HL-60 (cell line): ENCODE results near the gene ATP1A4.

Source experiments
- DNase-seq, 2 experiments: peaks; one replicate each; pipeline ENCODE4 v3.0.0-alpha.2; 2010 to 2020; ENCODE audit warnings: low read depth in 1 of 2, low spot score in 1 of 2
- H3K27ac ChIP-seq: fragments of 250-450 bp; sonication (Bioruptor Pico); replicated peaks from 2 replicates; pipeline ENCODE4 v1.5.1; 2020; ENCODE audit warnings: mild to moderate bottlenecking, moderate library complexity
- H3K27me3 ChIP-seq: fragments of 250-450 bp; sonication (Bioruptor Pico); 2 replicates; pipeline ENCODE4 v1.5.1; 2021; ENCODE audit warnings: mild to moderate bottlenecking, moderate library complexity; ENCODE audit not compliant: insufficient read depth, poor library complexity, severe bottlenecking
- H3K4me3 ChIP-seq: replicated peaks from 2 replicates; pipeline ENCODE4 v1.5.1; 2011; ENCODE audit warnings: mild to moderate bottlenecking, control low read depth, low read length; ENCODE audit not compliant: insufficient read depth
- GABPA ChIP-seq: IDR thresholded peaks from 2 replicates; pipeline ENCODE4 v1.6.1; 2012; ENCODE audit warnings: low read depth
- POLR2AphosphoS5 ChIP-seq: IDR thresholded peaks from 2 replicates; pipeline ENCODE4 v1.6.1; 2012; ENCODE audit warnings: low read depth
- SPI1 ChIP-seq: IDR thresholded peaks from 2 replicates; pipeline ENCODE4 v1.6.1; 2012; ENCODE audit warnings: low read depth, mild to moderate bottlenecking, borderline replicate concordance
- TF ChIP-seq, protein P1 (sequence below): IDR thresholded peaks from 2 replicates; pipeline ENCODE4 v1.6.1; 2012; ENCODE audit warnings: low read depth; ENCODE audit not compliant: insufficient replicate concordance
- TF ChIP-seq, protein P2 (sequence below): IDR thresholded peaks from one replicate; pipeline ENCODE4 v1.5.1; 2011; ENCODE audit warnings: low read length, control low read depth, inconsistent platforms; ENCODE audit not compliant: insufficient read depth

Gene ATP1A4

DNA sequence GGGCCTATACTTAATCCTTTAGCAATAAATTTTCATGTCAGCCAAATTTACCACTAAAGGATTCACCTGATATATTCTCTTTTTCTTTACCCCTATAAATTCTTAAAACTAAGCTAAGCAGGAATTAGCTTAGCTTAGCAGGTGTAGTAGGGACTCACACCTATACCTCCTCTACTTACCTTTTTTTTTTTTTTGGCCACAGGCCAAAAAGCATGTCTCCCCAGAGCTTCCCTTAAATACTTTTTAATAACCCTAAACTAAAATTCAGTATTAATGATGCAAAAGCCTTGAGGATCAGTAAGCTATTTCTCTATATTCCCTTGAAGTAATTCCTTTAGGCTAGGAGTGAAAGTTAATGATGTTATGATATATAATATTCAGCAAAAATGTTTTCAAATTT, 77.0 kb downstream of the ATP1A4 start:
- no peak for DNase-seq
- Histone ChIP-seq H3K4me3 (no peak overlapping the region), H3K27me3 (no peaks in the 10 kb centered on the region), H3K27ac (no peak overlapping the region)
- TF ChIP-seq SPI1 (no peak), POLR2AphosphoS5 (no peak)

DNA sequence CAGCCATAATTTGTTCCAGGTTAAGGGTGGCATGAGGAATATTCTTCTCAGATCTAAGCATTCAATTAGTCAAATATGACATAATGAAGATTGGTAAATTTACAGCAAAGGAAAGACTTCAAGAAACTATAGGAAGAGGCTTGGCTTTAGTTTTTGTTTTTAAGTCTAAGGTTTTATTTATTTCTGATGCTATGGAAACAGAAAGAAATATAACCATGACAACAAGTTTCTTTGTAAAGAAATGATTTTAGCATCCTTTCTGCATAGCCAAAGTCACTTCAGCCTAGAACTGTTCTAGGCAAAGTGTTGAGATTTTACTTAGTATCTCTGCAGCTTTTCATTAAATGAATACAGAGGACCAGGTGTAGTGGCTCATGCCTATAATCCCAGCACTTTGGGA, 81.5 kb downstream of the ATP1A4 start:
- Histone ChIP-seq H3K27me3 (no peaks in the 10 kb centered on the region), H3K27ac (no peak overlapping the region), H3K4me3 (no peak overlapping the region)
- TF ChIP-seq GABPA = no peak
- TF ChIP-seq, protein P1, sequence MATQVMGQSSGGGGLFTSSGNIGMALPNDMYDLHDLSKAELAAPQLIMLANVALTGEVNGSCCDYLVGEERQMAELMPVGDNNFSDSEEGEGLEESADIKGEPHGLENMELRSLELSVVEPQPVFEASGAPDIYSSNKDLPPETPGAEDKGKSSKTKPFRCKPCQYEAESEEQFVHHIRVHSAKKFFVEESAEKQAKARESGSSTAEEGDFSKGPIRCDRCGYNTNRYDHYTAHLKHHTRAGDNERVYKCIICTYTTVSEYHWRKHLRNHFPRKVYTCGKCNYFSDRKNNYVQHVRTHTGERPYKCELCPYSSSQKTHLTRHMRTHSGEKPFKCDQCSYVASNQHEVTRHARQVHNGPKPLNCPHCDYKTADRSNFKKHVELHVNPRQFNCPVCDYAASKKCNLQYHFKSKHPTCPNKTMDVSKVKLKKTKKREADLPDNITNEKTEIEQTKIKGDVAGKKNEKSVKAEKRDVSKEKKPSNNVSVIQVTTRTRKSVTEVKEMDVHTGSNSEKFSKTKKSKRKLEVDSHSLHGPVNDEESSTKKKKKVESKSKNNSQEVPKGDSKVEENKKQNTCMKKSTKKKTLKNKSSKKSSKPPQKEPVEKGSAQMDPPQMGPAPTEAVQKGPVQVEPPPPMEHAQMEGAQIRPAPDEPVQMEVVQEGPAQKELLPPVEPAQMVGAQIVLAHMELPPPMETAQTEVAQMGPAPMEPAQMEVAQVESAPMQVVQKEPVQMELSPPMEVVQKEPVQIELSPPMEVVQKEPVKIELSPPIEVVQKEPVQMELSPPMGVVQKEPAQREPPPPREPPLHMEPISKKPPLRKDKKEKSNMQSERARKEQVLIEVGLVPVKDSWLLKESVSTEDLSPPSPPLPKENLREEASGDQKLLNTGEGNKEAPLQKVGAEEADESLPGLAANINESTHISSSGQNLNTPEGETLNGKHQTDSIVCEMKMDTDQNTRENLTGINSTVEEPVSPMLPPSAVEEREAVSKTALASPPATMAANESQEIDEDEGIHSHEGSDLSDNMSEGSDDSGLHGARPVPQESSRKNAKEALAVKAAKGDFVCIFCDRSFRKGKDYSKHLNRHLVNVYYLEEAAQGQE = no peak
- no peak for TF ChIP-seq SPI1
- TF ChIP-seq, protein P2, sequence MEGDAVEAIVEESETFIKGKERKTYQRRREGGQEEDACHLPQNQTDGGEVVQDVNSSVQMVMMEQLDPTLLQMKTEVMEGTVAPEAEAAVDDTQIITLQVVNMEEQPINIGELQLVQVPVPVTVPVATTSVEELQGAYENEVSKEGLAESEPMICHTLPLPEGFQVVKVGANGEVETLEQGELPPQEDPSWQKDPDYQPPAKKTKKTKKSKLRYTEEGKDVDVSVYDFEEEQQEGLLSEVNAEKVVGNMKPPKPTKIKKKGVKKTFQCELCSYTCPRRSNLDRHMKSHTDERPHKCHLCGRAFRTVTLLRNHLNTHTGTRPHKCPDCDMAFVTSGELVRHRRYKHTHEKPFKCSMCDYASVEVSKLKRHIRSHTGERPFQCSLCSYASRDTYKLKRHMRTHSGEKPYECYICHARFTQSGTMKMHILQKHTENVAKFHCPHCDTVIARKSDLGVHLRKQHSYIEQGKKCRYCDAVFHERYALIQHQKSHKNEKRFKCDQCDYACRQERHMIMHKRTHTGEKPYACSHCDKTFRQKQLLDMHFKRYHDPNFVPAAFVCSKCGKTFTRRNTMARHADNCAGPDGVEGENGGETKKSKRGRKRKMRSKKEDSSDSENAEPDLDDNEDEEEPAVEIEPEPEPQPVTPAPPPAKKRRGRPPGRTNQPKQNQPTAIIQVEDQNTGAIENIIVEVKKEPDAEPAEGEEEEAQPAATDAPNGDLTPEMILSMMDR = no peak
- no peak for TF ChIP-seq POLR2AphosphoS5
- DNase-seq = no peak
